HG03354 (cell line): ENCODE data around the gene QPRT.
"Not testable (repeated sequence)": the region's sequence is repeated elsewhere in the genome, so short reads cannot be mapped to it uniquely, and the experiment has no call there.

Experiments
- ATAC-seq: cut with Tn5 transposase; IDR thresholded peaks from one replicate; pipeline ENCODE4 v1.9.1; 2021; ENCODE audit warnings: mild to moderate bottlenecking; ENCODE audit not compliant: unreplicated experiment, poor library complexity, severe bottlenecking

The QPRT gene

GRCh38 chr16:29662000-29662728 lies 16.8 kb upstream of the QPRT start:
- no peak for ATAC-seq

DNA sequence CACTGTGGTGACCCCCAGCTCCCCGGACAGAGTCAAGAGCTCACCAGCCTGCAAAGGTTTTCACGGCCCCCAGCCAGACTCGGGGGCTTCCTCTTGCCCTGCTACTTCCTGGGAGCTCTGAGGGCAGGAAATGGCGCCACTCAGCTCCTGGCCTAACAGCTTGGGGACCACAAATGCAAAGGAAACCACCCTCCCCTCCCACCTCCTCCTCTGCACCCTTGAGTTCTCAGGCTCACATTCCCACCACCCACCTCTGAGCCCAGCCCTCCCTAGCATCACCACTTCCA lies 16.3 kb upstream of the QPRT start:
- ATAC-seq, result peak; percentile 27

DNA sequence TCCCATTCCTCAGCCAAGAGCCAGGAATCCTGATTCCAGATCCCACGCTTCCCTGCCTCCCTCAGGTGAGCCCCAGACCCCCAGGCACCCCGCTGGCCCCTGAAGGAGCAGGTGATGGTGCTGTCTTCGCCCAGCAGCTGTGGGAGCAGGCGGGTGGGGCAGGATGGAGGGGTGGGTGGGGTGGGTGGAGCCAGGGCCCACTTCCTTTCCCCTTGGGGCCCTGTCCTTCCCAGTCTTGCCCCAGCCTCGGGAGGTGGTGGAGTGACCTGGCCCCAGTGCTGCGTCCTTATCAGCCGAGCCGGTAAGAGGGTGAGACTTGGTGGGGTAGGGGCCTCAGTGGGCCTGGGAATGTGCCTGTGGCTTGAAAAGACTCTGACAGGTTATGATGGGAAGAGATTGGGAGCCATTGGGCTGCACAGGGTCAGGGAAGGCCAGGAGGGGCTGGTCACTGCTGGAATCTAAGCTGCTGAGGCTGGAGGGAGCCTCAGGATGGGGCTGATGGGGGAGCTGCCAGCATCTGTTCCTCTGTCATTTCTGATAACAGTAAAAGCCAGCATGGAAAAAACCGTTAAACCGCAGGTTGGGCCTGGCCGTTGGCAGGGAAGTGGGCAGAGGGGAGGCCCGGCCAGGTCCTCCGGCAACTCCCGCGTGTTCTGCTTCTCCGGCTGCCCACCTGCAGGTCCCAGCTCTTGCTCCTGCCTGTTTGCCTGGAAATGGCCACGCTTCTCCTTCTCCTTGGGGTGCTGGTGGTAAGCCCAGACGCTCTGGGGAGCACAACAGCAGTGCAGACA lies 15.8 kb upstream of the QPRT start, which contains the start of gene SPN:
TSS of gene SPN (plus strand) at position 232 of the 791 bp plus-strand sequence. CDS start at position 714, 482 bp downstream.
- peak; percentile 25 for ATAC-seq

- ATAC-seq, result no peak
These were observed 15.2 kb upstream of the QPRT start for GRCh38 chr16:29663807-29664090.

GRCh38 chr16:29664091-29664921 lies 14.7 kb upstream of the QPRT start:
- no peak for ATAC-seq

DNA sequence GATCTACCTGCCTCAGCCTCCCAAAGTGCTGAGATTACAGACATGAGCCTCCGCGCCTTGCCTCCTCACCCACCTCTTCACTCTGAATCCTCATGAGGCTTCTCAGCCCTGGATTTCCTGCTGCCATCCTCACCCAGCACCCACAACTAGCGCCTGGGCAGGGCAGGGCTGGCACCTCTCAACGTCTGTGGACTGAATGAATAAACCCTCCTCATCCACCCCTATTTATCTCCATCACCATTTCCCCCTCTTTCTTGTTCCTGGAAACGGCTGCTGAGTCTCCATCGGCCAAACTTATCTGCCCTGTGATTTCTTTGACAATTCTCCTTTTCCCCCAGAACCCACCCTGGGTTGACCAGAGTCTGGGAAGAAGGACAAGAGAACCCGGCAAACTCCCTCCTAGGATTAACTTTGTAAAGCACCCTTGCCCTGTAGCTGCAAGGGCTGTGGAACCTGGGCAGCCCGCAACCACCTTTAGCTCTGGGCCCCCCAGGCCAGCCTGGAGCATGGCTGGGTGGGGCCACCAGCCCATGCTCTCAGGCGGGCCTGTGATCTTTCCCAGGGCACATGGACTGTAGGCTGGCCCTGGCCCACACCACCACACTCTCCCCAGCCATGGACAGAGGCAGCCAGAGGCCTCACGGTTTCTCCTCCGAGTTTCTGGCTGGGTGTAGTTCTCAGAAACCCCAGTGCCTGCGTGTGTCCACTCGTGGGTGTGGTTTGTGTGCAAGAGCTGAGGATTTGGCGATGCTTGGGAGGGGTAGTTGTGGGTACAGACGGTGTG lies 13.5 kb upstream of the QPRT start:
- no peak for ATAC-seq

- ATAC-seq, result not testable (repeated sequence)
These were observed 11.7 kb upstream of the QPRT start for GRCh38 chr16:29667322-29667610.

- no peak for ATAC-seq
These were observed 11.2 kb upstream of the QPRT start for GRCh38 chr16:29667755-29668154.

- no peak for ATAC-seq
These were observed 10.7 kb upstream of the QPRT start for GRCh38 chr16:29668267-29668666.

GRCh38 chr16:29673501-29673900 lies 5.5 kb upstream of the QPRT start:
- no peak for ATAC-seq

GRCh38 chr16:29674188-29674587 lies 4.8 kb upstream of the QPRT start:
- ATAC-seq, result no peak

- ATAC-seq, result no peak
These were observed 3.0 kb upstream of the QPRT start for GRCh38 chr16:29675811-29676643.

- ATAC-seq, result no peak
These were observed 1.8 kb upstream of the QPRT start for GRCh38 chr16:29676989-29677785.

DNA sequence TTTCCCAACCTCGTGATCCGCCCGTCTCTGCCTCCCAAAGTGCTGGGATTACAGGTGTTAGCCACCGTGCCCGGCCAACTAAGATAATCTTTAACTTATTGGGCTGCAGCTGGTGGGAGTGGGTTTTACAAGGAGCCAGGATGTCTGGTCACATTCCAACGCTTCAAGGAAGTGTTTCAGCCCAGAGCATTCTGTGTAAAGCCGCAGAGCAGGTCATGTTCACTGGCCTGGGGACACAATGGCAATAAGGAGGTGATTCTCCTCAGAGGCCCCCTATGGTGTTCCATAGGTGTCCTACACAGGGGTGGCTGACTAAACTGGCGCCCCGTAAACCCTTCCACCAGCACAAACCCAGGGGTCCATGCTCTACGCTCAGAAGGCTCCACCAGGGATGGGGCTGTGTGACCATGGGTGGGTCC lies 1.2 kb downstream of the QPRT start:
- no peak for ATAC-seq

DNA sequence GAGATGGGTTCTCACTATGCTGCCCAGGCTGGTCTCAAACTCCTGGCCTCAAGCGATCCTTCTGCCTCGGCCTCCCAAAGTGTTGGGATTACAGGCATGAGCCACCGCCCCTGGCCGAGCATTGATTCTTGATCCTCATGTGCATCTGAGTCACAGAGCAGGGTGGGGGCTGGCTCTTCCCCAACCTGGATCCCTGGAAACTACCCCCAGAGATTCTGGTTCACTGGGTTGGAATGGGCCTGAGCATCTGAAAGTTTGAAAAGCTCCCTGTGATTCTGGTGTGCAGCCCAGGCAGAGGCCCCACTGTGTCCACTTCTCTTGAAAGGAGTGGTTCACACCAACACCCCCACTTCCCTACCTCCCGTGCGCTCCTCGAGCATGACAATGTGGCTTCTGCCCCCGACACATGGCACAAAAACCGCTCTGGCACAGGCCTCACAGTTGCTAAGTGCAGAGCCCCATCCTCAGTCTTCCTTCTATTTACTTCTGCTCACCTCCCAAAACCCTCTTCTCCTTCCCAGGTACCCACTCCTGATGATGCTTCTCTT lies 4.6 kb downstream of the QPRT start:
- ATAC-seq, result no peak

GRCh38 chr16:29684679-29685078 lies 5.7 kb downstream of the QPRT start:
- no peak for ATAC-seq

- no peak for ATAC-seq
These were observed 7.9 kb downstream of the QPRT start for GRCh38 chr16:29686740-29687332.

DNA sequence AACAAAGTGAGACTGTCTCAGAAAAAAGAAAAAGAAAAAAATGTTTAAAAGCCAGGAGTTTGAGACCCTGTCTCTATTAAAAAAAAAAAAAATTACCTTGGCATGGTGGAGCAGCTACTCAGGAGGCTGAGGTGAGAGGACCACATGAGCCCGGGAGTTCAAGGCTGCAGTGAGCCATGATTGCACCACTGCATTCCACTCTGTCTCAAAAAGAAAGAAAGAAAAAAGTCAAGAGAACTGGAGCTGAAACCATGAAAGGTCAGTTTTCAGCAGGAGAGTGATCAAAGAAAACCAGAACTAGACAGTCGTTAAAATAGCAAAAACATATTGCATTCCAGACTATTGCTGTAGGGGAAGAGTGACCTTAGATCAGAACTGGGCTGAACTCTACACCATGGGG lies 8.8 kb downstream of the QPRT start:
- no peak for ATAC-seq
